Measurements from ENCODE around the gene MMAB. TPM values are rescaled to one million over a fixed set of nuclear protein-coding genes. Genes with fewer than 3 reads are reported as not detected.

The MMAB gene
- 55.6 and 57.8 TPM in 2 replicates for total RNA-seq

DNA sequence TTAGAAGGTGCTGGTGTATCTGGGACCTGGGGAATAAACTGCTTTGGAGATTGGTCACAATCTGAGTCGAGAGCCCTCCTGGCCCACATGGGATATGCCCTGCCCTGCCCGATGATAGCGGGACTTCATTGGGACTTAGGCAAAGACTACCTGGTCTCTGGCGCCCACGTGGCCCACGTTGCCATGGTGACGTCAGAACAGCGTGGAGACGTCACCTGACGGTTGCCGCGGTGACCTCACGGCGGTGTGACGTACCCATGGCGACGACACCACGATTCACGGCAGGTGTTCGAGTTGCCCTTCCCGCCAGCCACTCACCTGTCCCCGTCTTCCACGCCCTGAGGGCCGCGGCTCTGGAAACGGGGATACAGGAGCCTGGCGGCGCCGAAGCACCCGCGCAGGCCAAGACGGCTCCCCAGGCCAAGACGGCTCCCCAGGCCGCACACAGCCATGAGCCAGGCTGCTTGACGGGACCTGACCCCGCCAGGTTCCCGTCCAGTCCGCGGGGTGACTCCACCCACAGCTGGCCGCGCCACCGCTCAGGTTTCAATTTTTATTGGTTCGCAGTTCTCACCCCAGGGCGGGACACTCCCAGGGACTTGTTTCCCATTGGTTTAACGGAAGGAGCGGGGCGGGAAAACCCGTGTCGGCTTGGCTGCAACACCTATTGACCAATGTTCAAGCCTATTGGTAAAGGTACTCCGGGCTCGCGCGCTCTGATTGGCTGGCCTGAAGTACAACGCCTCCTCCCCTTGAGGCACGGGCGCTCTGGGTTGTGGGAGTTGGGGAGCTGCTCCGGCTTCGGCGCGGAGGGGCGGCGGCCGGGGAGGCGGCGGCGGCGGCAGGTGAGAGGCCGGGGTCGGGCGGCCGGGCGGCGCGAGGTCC lies at the start of gene MMAB, which contains the start of gene MVK:
Gene MMAB, minus strand, starts transcription at position 476 of the 885 bp plus-strand sequence. Its CDS starts 24 bp downstream, at position 452.
Gene MVK, plus strand, starts transcription at position 766 of the 885 bp plus-strand sequence. CDS start 1,029 bp downstream, outside the sequence.

Other genes with a start within 250 kb of the MMAB start
- 0.14 TPM in 1 of 2 replicates, not detected in the other for gene MYO1H, start 225.6 kb downstream of the MMAB start, total RNA-seq
- gene KCTD10, start 96.2 kb downstream of the MMAB start, total RNA-seq: 61.2 and 83.9 TPM in 2 replicates
- gene UBE3B, start 95.9 kb downstream of the MMAB start, total RNA-seq: 27.6 and 36.3 TPM in 2 replicates
- gene MVK, start 290 bp upstream of the MMAB start, total RNA-seq: 17.3 and 20.5 TPM in 2 replicates
- gene FAM222A, start 140.3 kb upstream of the MMAB start, total RNA-seq: under 0.01 and 0.09 TPM in 2 replicates

All from smooth muscle cell of bladder (primary cell).